ENCODE measurements around the gene PRDM16. TPM values are rescaled to one million over a fixed set of nuclear protein-coding genes. Genes with fewer than 3 reads are reported as not detected.

The PRDM16 gene
- total RNA-seq, 1 donor from 2014 or later = 18.3 TPM

- Mint-ChIP-seq H3K4me1 (ENCODE audit: low read depth) (peaks cover 19% of the 10 kb centered on the region), H3K9me3 (ENCODE audit: low read depth) (no peaks in the 10 kb centered on the region), H3K27me3 (ENCODE audit: low read depth) (peaks cover 5% of the 10 kb centered on the region), H3K4me3 (ENCODE audit: unreplicated experiment) (no peak overlapping the region), H3K36me3 (ENCODE audit: low read depth) (peaks cover 2% of the 10 kb centered on the region), H3K27ac (ENCODE audit: unreplicated experiment) (no peak overlapping the region)
- no peak for DNase-seq (ENCODE audit: low spot score)
- no peak for TF ChIP-seq CTCF (IDR thresholded peaks at IDR 0.05)
These were observed 263.0 kb downstream of the PRDM16 start for GRCh38 chr1:3332043-3332442.

GRCh38 chr1:3332662-3333061, 263.7 kb downstream of the PRDM16 start:
- Mint-ChIP-seq H3K4me1 (ENCODE audit: low read depth) (peaks cover 19% of the 10 kb centered on the region), H3K4me3 (ENCODE audit: unreplicated experiment) (no peak overlapping the region), H3K27ac (ENCODE audit: unreplicated experiment) (no peak overlapping the region), H3K36me3 (ENCODE audit: low read depth) (peaks cover 2% of the 10 kb centered on the region), H3K27me3 (ENCODE audit: low read depth) (peaks cover 5% of the 10 kb centered on the region), H3K9me3 (ENCODE audit: low read depth) (no peaks in the 10 kb centered on the region)
- no peak for TF ChIP-seq CTCF (IDR thresholded peaks at IDR 0.05)
- no peak for DNase-seq (ENCODE audit: low spot score)

GRCh38 chr1:3333903-3334302, 264.9 kb downstream of the PRDM16 start:
- H3K4me3 Mint-ChIP-seq (ENCODE audit: unreplicated experiment) = no peak overlapping the region
- H3K27ac Mint-ChIP-seq (ENCODE audit: unreplicated experiment) = no peak overlapping the region
- H3K9me3 Mint-ChIP-seq (ENCODE audit: low read depth) = no peaks in the 10 kb centered on the region
- no peak for TF ChIP-seq CTCF (IDR thresholded peaks at IDR 0.05)
- H3K36me3 Mint-ChIP-seq (ENCODE audit: low read depth) = peaks cover 2% of the 10 kb centered on the region
- H3K4me1 Mint-ChIP-seq (ENCODE audit: low read depth) = peaks cover 16% of the 10 kb centered on the region
- peaks cover 5% of the 10 kb centered on the region for H3K27me3 Mint-ChIP-seq (ENCODE audit: low read depth)
- DNase-seq (ENCODE audit: low spot score) = no peak

GRCh38 chr1:3334366-3334765, 265.4 kb downstream of the PRDM16 start:
- DNase-seq (ENCODE audit: low spot score) = no peak
- Mint-ChIP-seq H3K36me3 (ENCODE audit: low read depth) (peaks cover 2% of the 10 kb centered on the region), H3K4me1 (ENCODE audit: low read depth) (peaks cover 14% of the 10 kb centered on the region), H3K27ac (ENCODE audit: unreplicated experiment) (no peak overlapping the region), H3K4me3 (ENCODE audit: unreplicated experiment) (no peak overlapping the region), H3K27me3 (ENCODE audit: low read depth) (peaks cover 5% of the 10 kb centered on the region), H3K9me3 (ENCODE audit: low read depth) (no peaks in the 10 kb centered on the region)
- TF ChIP-seq CTCF (IDR thresholded peaks at IDR 0.05) = no peak

GRCh38 chr1:3335754-3336640, 267.0 kb downstream of the PRDM16 start:
- Mint-ChIP-seq H3K27ac (ENCODE audit: unreplicated experiment) (no peak overlapping the region), H3K4me3 (ENCODE audit: unreplicated experiment) (no peak overlapping the region), H3K36me3 (ENCODE audit: low read depth) (peaks cover 2% of the 10 kb centered on the region), H3K27me3 (ENCODE audit: low read depth) (peaks cover 5% of the 10 kb centered on the region), H3K9me3 (ENCODE audit: low read depth) (no peaks in the 10 kb centered on the region), H3K4me1 (ENCODE audit: low read depth) (peaks cover 8% of the 10 kb centered on the region)
- no peak for TF ChIP-seq CTCF (IDR thresholded peaks at IDR 0.05)
- DNase-seq (ENCODE audit: low spot score) = no peak
